ENCODE results near the gene GCNT1. TPM values are rescaled to one million over a fixed set of nuclear protein-coding genes. Genes with fewer than 3 reads are reported as not detected.
"Not testable (repeated sequence)": the region's sequence is repeated elsewhere in the genome, so short reads cannot be mapped to it uniquely, and the experiment has no call there.

The GCNT1 gene
- total RNA-seq, 1 donor from 2014 or later, result 3.0 TPM

- DNase-seq, result no peak
- intact Hi-C loops (cut with DNase I), result no loop called here
- no peak for ATAC-seq (ENCODE audit: poor library complexity)
Observed at GRCh38 chr9:76526026-76526425, 67.0 kb downstream of the GCNT1 start.

GRCh38 chr9:76528056-76528455 is 69.1 kb downstream of the GCNT1 start:
- no peak for DNase-seq
- intact Hi-C loops (cut with DNase I), result no loop called here
- ATAC-seq (ENCODE audit: poor library complexity), result no peak

GRCh38 chr9:76528642-76529190 is 69.7 kb downstream of the GCNT1 start:
- DNase-seq (no peak), ATAC-seq (ENCODE audit: poor library complexity) (no peak)
- intact Hi-C loops (cut with DNase I), result no loop called here

- ATAC-seq (ENCODE audit: poor library complexity), result no peak
- intact Hi-C loops (cut with DNase I), result no loop called here
- DNase-seq, result no peak
Observed at GRCh38 chr9:76529653-76530052, 70.7 kb downstream of the GCNT1 start.

GRCh38 chr9:76530458-76531110 is 71.6 kb downstream of the GCNT1 start:
- intact Hi-C loops (cut with DNase I), result no loop called here
- DNase-seq (no peak), ATAC-seq (ENCODE audit: poor library complexity) (peak; percentile 59)

- DNase-seq (no peak), ATAC-seq (ENCODE audit: poor library complexity) (no peak)
- intact Hi-C loops (cut with DNase I), result no loop called here
Observed at GRCh38 chr9:76531231-76531780, 72.3 kb downstream of the GCNT1 start.

GRCh38 chr9:76532877-76533276 is 73.9 kb downstream of the GCNT1 start:
- intact Hi-C loops (cut with DNase I); DNase-seq; ATAC-seq (ENCODE audit: poor library complexity): not testable (repeated sequence)

- intact Hi-C loops (cut with DNase I), result no loop called here
- ATAC-seq (ENCODE audit: poor library complexity) (no peak), DNase-seq (no peak)
Observed at GRCh38 chr9:76534026-76534425, 75.0 kb downstream of the GCNT1 start.

- ATAC-seq (ENCODE audit: poor library complexity) (peak; percentile 74), DNase-seq (peak; percentile 58)
- intact Hi-C loops (cut with DNase I), result no loop called here
Observed at GRCh38 chr9:76537150-76537646, 78.2 kb downstream of the GCNT1 start.

- intact Hi-C loops (cut with DNase I), result no loop called here
- no peak for DNase-seq
- no peak for ATAC-seq (ENCODE audit: poor library complexity)
Observed at GRCh38 chr9:76539180-76539579, 80.2 kb downstream of the GCNT1 start.

- ATAC-seq (ENCODE audit: poor library complexity) (no peak), DNase-seq (no peak)
- intact Hi-C loops (cut with DNase I), result no loop called here
Observed at GRCh38 chr9:76542360-76542759, 83.4 kb downstream of the GCNT1 start.

GRCh38 chr9:76545191-76545590 is 86.2 kb downstream of the GCNT1 start:
- intact Hi-C loops (cut with DNase I), result no loop called here
- no peak for ATAC-seq (ENCODE audit: poor library complexity)
- DNase-seq, result no peak

- intact Hi-C loops (cut with DNase I), result no loop called here
- no peak for DNase-seq
- ATAC-seq (ENCODE audit: poor library complexity), result no peak
Observed at GRCh38 chr9:76552181-76552580, 93.2 kb downstream of the GCNT1 start.

- intact Hi-C loops (cut with DNase I), result no loop called here
- DNase-seq (no peak), ATAC-seq (ENCODE audit: poor library complexity) (no peak)
Observed at GRCh38 chr9:76552751-76553455, 93.9 kb downstream of the GCNT1 start.

- DNase-seq (no peak), ATAC-seq (ENCODE audit: poor library complexity) (no peak)
- intact Hi-C loops (cut with DNase I), result no loop called here
Observed at GRCh38 chr9:76553680-76554079, 94.7 kb downstream of the GCNT1 start.

Other genes starting within 250 kb of the GCNT1 start
- gene RFK, start 64.8 kb upstream of the GCNT1 start, total RNA-seq, result 24.4 TPM

Measured in Right ventricle myocardium superior (tissue), 1 donor.